NCI-H2227 treated with DMSO at 0.1 percent for 48 hours (cell line): ENCODE measurements around the gene CLDN9.

Experiments used
- DNase-seq: peaks from one replicate; lab custom pipeline; 2025; lab: John Stamatoyannopoulos, UW

CLDN9 gene

GRCh38 chr16:3012828-3013420 lies at the start of gene CLDN9:
Gene CLDN9, plus strand, starts transcription at chr16:3012923. Its CDS starts 440 bp downstream, at chr16:3013363.
- no peak for DNase-seq

DNA sequence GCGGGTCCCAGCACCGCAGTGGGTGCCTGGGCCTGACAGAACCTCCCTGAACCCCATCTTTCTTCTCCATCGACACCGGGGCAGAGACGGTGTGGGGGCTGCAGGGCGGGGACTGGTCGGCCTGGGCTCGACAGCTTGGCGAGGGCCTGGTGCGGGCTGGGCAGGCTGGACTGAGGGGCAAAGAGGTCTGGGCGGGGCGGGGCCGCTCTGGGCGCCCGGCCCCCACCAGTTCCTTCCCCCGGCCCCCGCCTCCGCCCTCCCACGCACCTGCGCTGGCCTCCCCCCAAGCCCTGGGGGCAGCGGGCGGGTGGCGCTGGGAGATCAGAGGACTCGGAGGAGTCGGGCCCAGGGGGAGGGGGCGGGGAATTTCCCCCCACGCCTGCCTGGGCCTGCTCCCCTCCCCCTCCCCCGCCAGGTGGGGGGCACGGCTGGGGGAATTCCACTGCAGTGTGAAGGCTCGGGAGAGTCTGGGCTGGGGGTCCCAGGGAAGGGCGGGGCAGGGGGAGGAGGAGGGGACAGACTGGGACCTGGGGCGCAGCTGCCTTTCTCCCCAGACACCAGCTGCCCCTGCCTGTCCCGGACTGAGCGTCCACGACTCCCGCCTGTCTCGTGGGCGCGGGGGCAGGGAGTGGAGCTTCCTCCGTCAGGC lies 49.5 kb upstream of the CLDN9 start:
- DNase-seq, result peak; percentile 18

- DNase-seq, result peak; percentile 77
Measured at GRCh38 chr16:2963723-2964474, 48.8 kb upstream of the CLDN9 start, which contains the start of gene KREMEN2. Gene KREMEN2, plus strand, starts transcription at chr16:2964275. Its CDS starts 246 bp downstream, at chr16:2964521.

DNA sequence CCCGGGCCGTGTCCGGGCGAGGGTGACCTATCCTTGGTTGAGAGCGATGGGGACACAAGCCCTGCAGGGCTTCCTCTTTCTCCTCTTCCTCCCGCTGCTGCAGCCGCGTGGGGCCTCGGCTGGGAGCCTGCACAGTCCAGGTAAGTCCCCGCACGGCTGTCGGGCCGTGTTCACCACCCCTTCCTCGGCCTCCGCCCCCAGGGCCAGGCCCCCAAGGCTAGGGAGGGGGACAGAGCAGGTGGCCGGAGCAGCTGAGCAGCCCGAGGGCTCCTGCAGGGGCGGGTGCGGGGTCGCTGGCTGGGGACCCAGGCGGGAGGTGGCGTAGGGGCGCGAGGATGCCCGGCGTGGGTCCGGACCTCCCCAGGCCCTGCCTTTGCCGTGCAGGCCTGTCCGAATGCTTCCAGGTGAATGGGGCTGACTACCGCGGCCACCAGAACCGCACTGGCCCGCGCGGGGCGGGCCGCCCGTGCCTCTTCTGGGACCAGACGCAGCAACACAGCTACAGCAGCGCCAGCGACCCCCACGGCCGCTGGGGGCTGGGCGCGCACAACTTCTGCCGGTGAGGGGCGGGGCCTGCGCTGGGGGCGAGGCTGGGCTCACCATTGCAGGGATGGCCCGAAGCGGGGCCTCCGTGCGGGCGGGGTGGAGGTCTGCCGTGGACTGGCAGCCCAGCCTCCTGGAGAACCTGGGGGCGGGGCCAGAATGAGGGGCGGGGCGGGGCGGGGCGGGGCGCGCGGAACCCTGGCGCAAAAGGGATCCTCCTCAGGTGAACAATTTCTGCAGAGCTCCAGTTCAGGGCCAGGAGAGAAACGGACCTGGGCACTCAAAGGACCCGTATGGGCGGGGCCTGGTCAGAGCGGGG lies 48.0 kb upstream of the CLDN9 start:
- peak; percentile 85 for DNase-seq

DNA sequence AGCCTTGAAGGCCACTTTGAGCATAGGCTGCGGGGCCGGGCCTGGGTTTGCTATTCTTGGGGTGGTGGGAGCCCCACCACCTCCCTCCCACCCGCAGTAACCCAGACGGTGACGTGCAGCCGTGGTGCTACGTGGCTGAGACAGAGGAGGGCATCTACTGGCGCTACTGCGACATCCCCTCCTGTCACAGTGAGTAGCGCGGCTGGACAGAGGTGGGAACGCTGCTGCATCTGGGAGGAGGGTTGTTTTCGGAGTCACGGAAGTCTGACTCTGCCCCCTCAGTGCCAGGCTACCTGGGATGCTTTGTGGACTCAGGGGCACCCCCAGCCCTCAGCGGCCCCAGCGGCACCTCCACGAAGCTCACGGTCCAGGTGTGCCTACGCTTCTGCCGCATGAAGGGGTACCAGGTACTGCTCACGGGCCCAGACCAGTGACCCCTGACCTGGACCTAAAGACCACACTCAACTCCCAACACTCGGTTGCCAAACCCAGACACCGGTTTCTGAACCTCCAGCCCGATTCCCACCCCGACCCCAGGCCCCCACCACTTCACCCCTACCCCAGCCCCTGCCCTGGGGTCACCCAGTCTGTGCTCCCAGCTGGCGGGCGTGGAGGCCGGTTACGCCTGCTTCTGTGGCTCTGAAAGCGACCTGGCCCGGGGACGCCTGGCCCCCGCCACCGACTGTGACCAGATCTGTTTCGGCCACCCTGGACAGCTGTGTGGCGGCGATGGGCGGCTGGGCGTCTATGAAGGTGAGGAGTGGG lies 46.5 kb upstream of the CLDN9 start:
- no peak for DNase-seq

- DNase-seq, result no peak
Measured at GRCh38 chr16:2966808-2967191, 45.9 kb upstream of the CLDN9 start.

DNA sequence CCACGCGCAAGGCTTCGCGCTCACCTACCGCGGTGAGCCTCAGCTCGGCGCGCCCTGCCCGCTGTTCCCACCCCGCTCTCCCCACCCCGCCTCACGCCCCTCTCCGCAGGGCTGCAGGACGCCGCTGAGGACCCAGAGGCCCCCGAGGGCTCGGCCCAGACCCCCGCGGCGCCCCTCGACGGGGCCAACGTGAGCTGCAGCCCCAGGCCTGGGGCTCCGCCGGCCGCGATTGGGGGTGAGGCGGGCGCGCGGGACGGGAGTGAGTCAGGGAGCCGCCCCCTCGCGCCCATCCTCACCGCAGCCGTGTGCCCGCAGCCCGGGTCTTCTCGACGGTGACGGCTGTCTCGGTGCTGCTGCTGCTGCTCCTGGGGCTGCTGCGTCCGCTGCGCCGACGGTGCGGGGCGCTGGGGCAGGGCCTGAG lies 45.5 kb upstream of the CLDN9 start:
- DNase-seq, result no peak

DNA sequence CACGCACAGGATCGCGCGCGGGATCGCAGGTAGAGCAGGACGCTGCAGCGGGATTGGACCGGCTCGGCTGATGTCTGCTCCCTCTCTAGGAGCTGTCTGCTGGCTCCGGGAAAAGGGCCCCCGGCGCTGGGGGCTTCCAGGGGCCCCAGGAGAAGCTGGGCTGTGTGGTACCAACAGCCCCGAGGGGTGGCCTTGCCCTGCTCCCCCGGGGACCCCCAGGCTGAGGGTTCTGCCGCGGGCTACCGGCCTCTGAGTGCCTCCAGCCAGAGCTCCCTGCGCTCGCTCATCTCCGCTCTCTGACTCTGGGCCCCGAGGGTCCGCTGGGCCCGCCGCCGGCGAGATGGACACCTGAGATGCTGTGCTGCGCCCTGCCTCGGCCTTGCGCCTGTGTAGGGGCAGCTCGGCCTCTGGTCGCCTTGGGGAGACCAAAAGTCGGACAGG lies 45.0 kb upstream of the CLDN9 start:
- DNase-seq, result no peak

DNA sequence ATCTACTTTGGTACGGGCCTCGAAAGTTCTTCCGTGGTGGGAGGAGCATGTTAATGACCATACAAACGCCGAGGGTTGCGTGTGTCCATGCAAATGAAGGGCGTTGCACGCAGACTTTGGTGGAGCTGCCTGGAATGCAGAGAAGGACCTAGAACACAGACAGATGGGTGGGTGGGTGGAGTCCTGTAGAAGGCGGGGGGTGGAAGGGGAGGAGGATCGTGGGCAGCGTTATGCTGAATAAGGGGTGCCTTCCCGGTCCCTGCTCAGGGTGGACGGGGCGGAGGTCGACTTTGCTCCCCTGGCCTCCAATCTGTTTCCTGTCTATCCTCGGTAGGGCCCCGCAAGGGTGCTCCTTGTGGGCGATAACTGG lies 44.4 kb upstream of the CLDN9 start:
- DNase-seq, result no peak

GRCh38 chr16:2968738-2969544 lies 43.8 kb upstream of the CLDN9 start, which contains the start of gene PAQR4:
Gene PAQR4, plus strand, starts transcription at chr16:2969348. Its CDS starts 327 bp downstream, at chr16:2969675.
- DNase-seq, result peak; percentile 85

- DNase-seq, result peak; percentile 65
Measured at GRCh38 chr16:2969545-2970521, 42.9 kb upstream of the CLDN9 start.

DNA sequence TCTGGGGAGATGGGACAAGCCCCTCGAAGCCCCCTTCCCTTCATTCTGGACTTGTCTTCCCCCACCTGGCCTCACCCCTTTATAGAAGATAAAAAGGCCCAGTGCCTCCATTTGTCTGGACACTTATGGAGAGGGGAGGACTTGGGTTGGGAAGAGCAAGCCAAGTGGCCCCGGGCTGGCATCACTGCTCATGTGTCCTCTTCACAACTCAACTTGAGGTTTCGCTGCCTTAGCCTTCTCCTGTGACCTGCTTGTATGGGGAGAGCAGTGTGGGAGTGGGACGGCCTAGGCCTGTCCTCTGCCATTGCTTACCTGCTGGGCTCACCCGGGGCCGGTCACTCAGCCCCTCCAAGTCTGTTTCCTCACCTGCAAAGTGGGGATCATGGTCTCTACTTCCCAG lies 42.2 kb upstream of the CLDN9 start:
- no peak for DNase-seq

- DNase-seq, result no peak
Measured at GRCh38 chr16:2971134-2971984, 41.4 kb upstream of the CLDN9 start.

DNA sequence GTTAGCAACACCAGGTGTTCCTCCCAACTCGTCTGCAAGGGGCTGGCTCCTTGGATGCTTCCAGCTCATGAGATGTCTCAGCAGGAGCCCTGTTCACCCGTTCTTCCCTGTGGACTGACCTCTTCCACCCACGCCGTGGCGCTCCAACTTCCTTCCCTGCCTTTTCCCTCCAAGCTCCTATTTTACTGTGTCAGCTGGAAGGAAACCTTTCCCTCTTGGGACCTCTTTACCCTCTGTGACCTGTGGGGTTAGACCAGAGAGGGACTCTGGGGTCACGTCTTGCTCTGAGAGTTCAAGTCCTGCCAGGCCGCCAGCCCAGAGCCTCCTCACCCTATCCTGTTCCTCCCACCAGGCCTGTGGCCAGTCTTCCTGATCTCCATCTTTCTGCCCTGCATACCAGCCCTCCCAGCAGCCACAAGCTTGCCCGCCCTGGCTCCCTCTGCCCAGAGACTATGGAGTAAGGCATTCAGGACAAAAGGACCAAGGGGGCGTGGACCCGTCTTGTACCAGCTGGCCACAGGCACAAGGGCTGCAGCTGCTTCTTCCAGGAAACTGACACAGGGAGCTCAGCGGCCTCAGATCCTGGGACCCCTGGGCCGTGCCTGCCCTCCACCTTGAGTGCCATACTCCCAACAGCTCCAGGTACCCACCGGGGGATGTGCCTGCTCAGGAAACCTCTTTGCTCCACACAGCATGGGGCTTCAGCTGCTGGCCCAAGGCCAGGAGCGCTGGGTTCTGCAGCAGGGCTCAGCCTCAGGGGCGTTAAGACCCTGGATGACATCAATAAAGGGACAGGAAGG lies 40.5 kb upstream of the CLDN9 start:
- DNase-seq, result no peak

DNA sequence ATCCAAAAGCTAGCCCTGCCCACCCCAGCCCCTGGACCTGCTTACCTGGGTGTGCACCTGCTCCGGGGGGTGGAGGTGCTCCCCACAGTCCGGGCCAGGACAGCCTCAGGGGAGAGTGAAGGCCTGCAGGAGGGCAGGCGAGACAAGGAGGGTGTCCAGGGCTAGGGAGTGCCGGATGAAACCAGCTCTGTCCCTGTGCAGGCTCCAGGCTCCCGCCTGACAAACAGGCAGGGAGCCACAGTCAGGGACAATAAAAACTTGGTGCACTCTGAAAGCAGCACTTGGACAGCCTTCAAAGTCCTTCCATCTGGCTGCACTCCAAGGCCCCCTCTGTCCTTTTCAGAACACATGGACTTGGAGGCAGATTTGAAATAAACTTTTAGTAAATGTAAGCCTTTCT lies 39.6 kb upstream of the CLDN9 start:
- DNase-seq, result no peak

GRCh38 chr16:2973605-2974318 lies 39.0 kb upstream of the CLDN9 start:
- no peak for DNase-seq
